Endodermal cell (in vitro differentiated cells): Measurements from ENCODE around the gene FUT8. TPM values are rescaled to one million over a fixed set of nuclear protein-coding genes. Genes with fewer than 3 reads are reported as not detected.

Source experiments
- DNase-seq: peaks from one replicate; pipeline ENCODE4 v3.0.0-alpha.2; 2017
- H3K27ac ChIP-seq: 2 replicates; pipeline ENCODE4 v1.5.1; 2013; ENCODE audit warnings: mild to moderate bottlenecking, low read depth, low read length, moderate library complexity
- H3K27me3 ChIP-seq: 2 replicates; pipeline ENCODE4 v1.6.1; 2013; ENCODE audit warnings: mild to moderate bottlenecking, low read length, moderate library complexity; ENCODE audit not compliant: insufficient read depth, control insufficient read depth, poor library complexity, severe bottlenecking
- H3K36me3 ChIP-seq: 2 replicates; pipeline ENCODE4 v1.7.0; 2013; ENCODE audit warnings: mild to moderate bottlenecking, low read length, moderate library complexity; ENCODE audit not compliant: control insufficient read depth, insufficient read depth
- H3K4me1 ChIP-seq: one replicate; pipeline ENCODE4 v1.7.0; 2013; ENCODE audit warnings: low read length; ENCODE audit not compliant: control insufficient read depth, insufficient read depth
- H3K4me3 ChIP-seq: 2 replicates; pipeline ENCODE4 v1.5.1; 2013; ENCODE audit warnings: mild to moderate bottlenecking, low read length, moderate library complexity
- H3K9ac ChIP-seq: 2 replicates; pipeline ENCODE4 v1.6.1; 2013; ENCODE audit warnings: mild to moderate bottlenecking, low read length, moderate library complexity; ENCODE audit not compliant: poor library complexity, severe bottlenecking; ENCODE audit errors: extremely low read depth
- H3K9me3 ChIP-seq: 2 replicates; pipeline ENCODE4 v1.6.1; 2013; ENCODE audit warnings: mild to moderate bottlenecking, low read length, moderate library complexity; ENCODE audit not compliant: control insufficient read depth
- H3K27ac Mint-ChIP-seq: 2 replicates; pipeline ENCODE4 v1.8.0; 2020; ENCODE audit warnings: mixed read lengths
- H3K27me3 Mint-ChIP-seq: 2 replicates; pipeline ENCODE4 v1.8.0; 2021; ENCODE audit warnings: mild to moderate bottlenecking, mixed read lengths; ENCODE audit not compliant: insufficient read depth
- H3K36me3 Mint-ChIP-seq: 2 replicates; pipeline ENCODE4 v1.8.0; 2020; ENCODE audit warnings: low read depth, mixed read lengths
- H3K4me1 Mint-ChIP-seq: 2 replicates; pipeline ENCODE4 v1.8.0; 2020; ENCODE audit warnings: mixed read lengths
- H3K4me3 Mint-ChIP-seq: 2 replicates; pipeline ENCODE4 v1.8.0; 2020; ENCODE audit warnings: mild to moderate bottlenecking, moderate library complexity, mixed read lengths
- H3K9me3 Mint-ChIP-seq: 2 replicates; pipeline ENCODE4 v1.8.0; 2020; ENCODE audit warnings: mild to moderate bottlenecking, mixed read lengths
- WGBS, 2 experiments: methylation state at CpG; one replicate each; pipeline versions ENCODE4 v1.1.5 to v1.1.7; 2013; ENCODE audit warnings: missing lambda C conversion rate in 2 of 2, mixed read lengths in 1 of 2; ENCODE audit not compliant: insufficient coverage in 1 of 2, insufficient read length in 1 of 2; 5-methylcytosine and 5-hydroxymethylcytosine counted together
- total RNA-seq, 2 donors: library from RNA; stranded (reverse); fragmentation: NEBNext Ultra II Directional in 1 of 2; extraction: Animal tissue kit (Norgen Biotek cat#: 25700) in 1 of 2; gene quantifications; 2 replicates in 1 of 2; 3 replicates in 1 of 2; pipeline ENCODE4 v1.2.1, GENCODE V29; 2021
- TF ChIP-seq, protein P1 (sequence below): fragments of 200-600 bp; sonication (generic); conservative IDR thresholded peaks from 2 replicates; pipeline ENCODE4 v1.5.0; 2021; ENCODE audit warnings: antibody characterized with exemption, mild to moderate bottlenecking

The FUT8 gene
- total RNA-seq, 2 donors from 2014 or later: 63.9 to 76.9 TPM

GRCh38 chr14:65471038-65471878, 58.7 kb downstream of the FUT8 start:
- H3K4me1 ChIP-seq: peaks cover 6% of the 10 kb centered on the region
- no peaks in the 10 kb centered on the region for H3K27me3 ChIP-seq
- H3K9me3 Mint-ChIP-seq: no peaks in the 10 kb centered on the region
- H3K27ac ChIP-seq: peak overlapping the region; percentile 51
- peaks cover 6% of the 10 kb centered on the region for H3K36me3 ChIP-seq
- H3K9me3 ChIP-seq: no peaks in the 10 kb centered on the region
- no peak overlapping the region for H3K27ac Mint-ChIP-seq
- TF ChIP-seq, protein P1, sequence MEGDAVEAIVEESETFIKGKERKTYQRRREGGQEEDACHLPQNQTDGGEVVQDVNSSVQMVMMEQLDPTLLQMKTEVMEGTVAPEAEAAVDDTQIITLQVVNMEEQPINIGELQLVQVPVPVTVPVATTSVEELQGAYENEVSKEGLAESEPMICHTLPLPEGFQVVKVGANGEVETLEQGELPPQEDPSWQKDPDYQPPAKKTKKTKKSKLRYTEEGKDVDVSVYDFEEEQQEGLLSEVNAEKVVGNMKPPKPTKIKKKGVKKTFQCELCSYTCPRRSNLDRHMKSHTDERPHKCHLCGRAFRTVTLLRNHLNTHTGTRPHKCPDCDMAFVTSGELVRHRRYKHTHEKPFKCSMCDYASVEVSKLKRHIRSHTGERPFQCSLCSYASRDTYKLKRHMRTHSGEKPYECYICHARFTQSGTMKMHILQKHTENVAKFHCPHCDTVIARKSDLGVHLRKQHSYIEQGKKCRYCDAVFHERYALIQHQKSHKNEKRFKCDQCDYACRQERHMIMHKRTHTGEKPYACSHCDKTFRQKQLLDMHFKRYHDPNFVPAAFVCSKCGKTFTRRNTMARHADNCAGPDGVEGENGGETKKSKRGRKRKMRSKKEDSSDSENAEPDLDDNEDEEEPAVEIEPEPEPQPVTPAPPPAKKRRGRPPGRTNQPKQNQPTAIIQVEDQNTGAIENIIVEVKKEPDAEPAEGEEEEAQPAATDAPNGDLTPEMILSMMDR: no peak
- 92 to 95% methylated on average over 4 of the region's 5 CpGs for WGBS, 2 experiments
- no peaks in the 10 kb centered on the region for H3K27me3 Mint-ChIP-seq
- H3K4me3 Mint-ChIP-seq: no peak overlapping the region
- H3K4me3 ChIP-seq: no peak overlapping the region
- no peak overlapping the region for H3K9ac ChIP-seq
- peaks cover 44% of the 10 kb centered on the region for H3K4me1 Mint-ChIP-seq
- no peak for DNase-seq
- peaks cover 3% of the 10 kb centered on the region for H3K36me3 Mint-ChIP-seq

GRCh38 chr14:65472189-65472588, 59.7 kb downstream of the FUT8 start:
- Mint-ChIP-seq H3K36me3 (peaks cover 3% of the 10 kb centered on the region), H3K27me3 (no peaks in the 10 kb centered on the region), H3K4me1 (peaks cover 45% of the 10 kb centered on the region), H3K9me3 (no peaks in the 10 kb centered on the region), H3K27ac (no peak overlapping the region), H3K4me3 (no peak overlapping the region)
- H3K4me1 ChIP-seq: peaks cover 6% of the 10 kb centered on the region
- H3K9ac ChIP-seq: no peak overlapping the region
- H3K27ac ChIP-seq: peak overlapping the region; percentile 56
- H3K4me3 ChIP-seq: no peak overlapping the region
- H3K27me3 ChIP-seq: no peaks in the 10 kb centered on the region
- TF ChIP-seq, protein P1: no peak
- no peaks in the 10 kb centered on the region for H3K9me3 ChIP-seq
- DNase-seq: peak; percentile 59
- H3K36me3 ChIP-seq: peaks cover 6% of the 10 kb centered on the region

DNA sequence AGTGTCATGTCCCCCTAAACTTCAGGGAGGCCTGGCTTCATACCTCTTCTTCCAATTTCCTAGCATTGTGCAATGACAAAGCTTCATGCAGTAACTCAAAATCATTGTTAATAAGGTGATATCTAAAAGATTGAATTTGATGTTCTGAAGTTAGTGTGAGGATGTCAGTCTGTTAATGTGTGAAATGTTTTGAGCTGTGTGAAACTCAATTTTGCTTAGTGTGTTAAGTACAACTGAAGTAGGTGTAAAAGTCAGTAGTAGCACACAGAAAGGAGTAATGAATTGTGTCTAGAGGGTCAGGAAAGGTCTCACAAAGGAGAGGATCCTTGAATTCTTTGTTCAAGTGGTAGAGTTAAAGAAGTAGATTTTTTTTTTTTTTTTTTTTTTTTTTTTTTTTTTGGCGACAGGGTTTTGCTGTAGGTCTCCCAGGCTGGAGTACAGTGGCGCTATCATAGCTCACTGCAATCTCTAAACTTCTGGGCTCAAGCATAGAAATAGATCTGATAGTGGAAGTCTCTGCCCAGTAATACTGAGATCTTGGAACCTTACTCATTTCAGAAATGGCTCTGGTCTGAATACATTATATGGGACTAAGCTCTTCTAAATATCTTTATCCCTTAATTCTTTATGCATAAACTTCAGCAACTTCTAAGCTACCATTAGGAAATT, 63.9 kb downstream of the FUT8 start:
- Histone ChIP-seq H3K9me3 (no peaks in the 10 kb centered on the region), H3K4me3 (no peak overlapping the region), H3K27ac (no peak overlapping the region), H3K9ac (no peak overlapping the region), H3K36me3 (no peaks in the 10 kb centered on the region), H3K4me1 (peaks cover 2% of the 10 kb centered on the region), H3K27me3 (no peaks in the 10 kb centered on the region)
- Mint-ChIP-seq H3K27ac (no peak overlapping the region), H3K4me1 (peaks cover 28% of the 10 kb centered on the region), H3K27me3 (peaks cover under 1% of the 10 kb centered on the region), H3K4me3 (no peak overlapping the region), H3K9me3 (no peaks in the 10 kb centered on the region), H3K36me3 (no peaks in the 10 kb centered on the region)
- TF ChIP-seq, protein P1: no peak
- DNase-seq: no peak
- 81 to 100% methylated on average over 1 to 2 of the region's 2 CpGs for WGBS, 2 experiments
